ELR (cell line): ENCODE data around the gene VSIG4.
"Not testable (repeated sequence)": the region's sequence is repeated elsewhere in the genome, so short reads cannot be mapped to it uniquely, and the experiment has no call there.

Experiments
- DNase-seq: peaks from one replicate; pipeline ENCODE4 v3.0.0-alpha.2; 2015; ENCODE audit warnings: low read depth

Gene VSIG4

DNA sequence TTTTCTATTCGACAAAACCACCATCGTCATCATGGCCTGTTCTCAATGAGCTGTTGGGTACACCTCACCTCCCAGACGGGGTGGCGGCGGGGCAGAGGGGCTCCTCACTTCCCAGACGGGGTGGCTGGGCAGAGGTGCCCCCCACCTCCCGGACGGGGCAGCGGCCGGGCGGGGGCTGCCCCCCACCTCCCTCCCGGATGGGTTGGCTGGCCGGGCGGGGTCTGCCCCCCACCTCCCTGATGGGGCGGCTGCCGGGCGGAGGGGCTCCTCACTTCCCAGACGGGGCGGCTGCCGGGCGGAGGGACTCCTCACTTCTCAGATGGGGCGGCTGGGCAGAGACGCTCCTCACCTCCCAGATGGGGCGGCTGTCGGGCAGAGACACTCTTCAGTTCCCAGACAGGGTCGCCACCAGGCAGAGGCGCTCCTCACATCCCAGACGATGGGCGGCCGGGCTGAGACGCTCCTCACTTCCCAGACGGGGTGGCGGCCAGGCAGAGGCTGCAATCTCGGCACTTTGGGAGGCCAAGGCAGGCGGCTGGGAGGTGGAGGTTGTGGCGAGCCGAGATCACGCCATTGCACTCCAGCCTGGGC is 64.6 kb downstream of the VSIG4 start:
- not testable (repeated sequence) for DNase-seq
